GM20000 (cell line): Measurements from ENCODE around the gene TNFRSF8.

Source experiments
- DNase-seq: peaks from one replicate; pipeline ENCODE4 v3.0.0; 2012; ENCODE audit warnings: low spot score
- TF ChIP-seq, protein P1 (sequence below): IDR thresholded peaks from 2 replicates; pipeline ENCODE4 v1.5.1; 2012; ENCODE audit warnings: mild to moderate bottlenecking, control low read depth; ENCODE audit errors: extremely low read depth, missing control alignments

TNFRSF8 gene

DNA sequence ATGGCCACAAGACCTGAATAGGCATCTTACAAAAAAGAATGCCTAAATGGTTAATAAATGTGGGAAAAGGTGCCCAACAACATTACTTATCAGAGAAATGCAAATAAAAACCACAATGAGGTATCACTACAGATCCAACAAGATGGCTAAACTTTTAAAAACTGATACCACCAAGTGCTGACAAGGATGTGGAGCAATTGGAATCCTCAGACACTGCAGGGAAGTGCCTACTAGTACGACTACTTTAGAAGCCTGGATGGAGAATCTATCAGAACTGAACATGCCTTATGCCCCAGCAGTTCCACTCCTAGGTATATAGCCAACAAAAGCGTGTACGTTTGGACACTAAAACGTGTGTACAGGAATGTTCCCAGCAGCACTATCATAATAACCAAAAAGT is 19.9 kb downstream of the TNFRSF8 start:
- no peak for DNase-seq
- TF ChIP-seq, protein P1, sequence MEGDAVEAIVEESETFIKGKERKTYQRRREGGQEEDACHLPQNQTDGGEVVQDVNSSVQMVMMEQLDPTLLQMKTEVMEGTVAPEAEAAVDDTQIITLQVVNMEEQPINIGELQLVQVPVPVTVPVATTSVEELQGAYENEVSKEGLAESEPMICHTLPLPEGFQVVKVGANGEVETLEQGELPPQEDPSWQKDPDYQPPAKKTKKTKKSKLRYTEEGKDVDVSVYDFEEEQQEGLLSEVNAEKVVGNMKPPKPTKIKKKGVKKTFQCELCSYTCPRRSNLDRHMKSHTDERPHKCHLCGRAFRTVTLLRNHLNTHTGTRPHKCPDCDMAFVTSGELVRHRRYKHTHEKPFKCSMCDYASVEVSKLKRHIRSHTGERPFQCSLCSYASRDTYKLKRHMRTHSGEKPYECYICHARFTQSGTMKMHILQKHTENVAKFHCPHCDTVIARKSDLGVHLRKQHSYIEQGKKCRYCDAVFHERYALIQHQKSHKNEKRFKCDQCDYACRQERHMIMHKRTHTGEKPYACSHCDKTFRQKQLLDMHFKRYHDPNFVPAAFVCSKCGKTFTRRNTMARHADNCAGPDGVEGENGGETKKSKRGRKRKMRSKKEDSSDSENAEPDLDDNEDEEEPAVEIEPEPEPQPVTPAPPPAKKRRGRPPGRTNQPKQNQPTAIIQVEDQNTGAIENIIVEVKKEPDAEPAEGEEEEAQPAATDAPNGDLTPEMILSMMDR = no peak

DNA sequence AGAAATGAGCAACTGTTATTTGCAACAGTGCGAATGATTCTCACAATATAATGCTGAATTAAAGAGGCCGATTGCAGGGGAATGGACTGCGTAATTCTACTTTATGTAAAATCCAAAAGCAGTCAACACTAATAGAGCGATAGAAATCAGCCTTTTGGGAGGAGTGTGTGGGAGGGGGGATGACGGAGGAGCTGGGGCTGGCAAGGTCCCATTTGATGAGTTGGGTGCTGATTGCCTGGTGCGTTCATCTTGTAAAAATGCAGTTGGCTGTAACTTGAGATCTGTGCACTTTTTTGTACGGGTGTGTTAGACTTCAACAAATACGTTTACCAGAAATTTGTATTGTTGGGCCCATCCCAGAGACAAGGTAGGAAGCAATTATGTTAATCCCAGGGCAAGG is 20.7 kb downstream of the TNFRSF8 start:
- TF ChIP-seq, protein P1 = no peak
- DNase-seq = no peak

DNA sequence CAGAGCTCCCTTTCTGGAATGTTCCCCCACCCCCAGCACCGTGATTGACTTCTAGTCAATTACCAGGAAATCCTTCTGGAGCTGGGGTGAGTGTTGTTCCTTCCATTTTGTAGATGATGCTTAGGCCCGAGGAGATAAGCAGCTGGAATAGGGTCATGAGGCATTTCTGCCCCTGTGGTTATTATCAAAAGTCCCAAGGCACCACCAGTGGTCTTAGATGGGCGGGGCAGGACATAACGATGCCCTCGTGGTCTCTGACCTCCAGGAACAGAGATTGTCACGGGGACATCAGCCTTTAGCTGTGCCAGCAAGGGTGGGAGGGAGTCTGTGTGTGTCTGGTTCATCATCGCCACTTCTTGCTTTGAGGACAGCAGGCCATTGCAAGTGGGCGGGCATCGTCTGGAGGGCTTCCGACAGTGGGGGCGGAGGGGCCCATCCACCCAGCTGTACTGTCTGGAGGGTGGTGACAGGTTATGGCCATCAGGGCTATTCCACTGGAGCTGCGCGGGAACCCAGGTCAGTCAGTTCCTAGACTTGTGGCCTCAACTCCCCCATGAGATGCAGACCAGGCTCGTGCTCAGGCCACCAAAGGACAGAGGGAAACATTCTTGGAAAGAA is 22.6 kb downstream of the TNFRSF8 start:
- TF ChIP-seq, protein P1 = no peak
- no peak for DNase-seq

DNA sequence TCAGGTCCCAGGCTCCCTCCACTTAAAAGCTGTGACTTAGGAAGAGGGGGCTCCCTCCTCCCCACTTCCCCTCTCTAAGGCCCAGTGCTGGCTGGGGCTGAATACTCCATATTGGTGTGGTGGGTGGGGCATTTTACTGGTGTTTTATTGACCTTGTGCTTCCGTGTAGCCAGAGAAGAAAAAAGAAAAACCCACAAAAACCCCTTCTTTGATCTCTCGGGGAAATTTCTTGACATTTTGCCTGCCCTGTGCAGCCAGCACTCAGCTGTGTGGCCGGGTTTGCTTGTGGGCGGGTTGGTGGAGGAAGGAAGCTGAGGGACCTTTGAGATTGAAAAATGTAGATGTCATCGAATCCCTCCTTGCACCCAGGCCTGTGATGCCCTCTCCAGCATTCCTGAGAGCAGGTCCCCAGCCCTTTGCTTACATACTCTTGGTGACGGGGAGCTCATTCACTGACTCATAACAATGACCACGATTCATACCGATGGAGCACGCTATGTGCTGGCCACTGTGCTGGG is 24.8 kb downstream of the TNFRSF8 start:
- TF ChIP-seq, protein P1 = no peak
- peak; percentile 78 for DNase-seq

DNA sequence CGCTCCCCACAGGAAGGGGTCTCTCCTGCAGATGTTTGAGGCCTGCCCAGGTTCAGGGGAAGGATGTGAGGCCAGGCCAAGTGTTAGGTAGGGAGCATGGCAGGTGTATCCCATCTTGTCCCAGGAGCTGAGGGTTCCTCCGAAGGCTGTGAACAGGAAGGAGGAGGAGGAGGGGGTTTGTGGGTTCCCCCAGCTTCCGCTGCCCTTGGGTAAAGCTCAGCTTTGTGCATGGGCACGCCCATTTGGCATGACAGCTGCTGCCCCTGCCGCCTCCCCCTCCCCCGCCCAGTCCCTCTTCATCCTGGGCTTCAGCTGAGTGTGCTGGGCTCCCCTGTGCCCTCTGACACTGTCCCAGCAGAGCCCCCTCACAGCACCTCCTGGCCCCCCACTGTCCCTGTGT is 25.5 kb downstream of the TNFRSF8 start:
- TF ChIP-seq, protein P1 = no peak
- DNase-seq = no peak

DNA sequence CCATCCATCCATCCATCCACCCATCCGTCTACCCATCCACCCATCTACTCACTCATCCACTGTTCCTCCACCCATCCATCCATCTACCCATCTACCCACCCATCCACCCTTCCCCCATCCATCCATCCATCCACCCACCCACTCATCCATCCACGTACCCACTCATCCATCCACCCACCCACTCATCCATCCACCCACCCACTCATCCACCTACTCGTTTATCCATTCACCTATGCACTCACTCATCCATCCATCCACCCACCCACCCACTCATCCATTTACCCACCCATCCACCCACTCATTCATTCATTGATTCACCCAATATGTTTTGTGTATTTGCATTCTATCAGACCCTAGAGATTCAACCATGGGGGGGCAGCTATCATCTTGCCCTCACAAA is 27.2 kb downstream of the TNFRSF8 start:
- TF ChIP-seq, protein P1 = no peak
- DNase-seq = no peak

DNA sequence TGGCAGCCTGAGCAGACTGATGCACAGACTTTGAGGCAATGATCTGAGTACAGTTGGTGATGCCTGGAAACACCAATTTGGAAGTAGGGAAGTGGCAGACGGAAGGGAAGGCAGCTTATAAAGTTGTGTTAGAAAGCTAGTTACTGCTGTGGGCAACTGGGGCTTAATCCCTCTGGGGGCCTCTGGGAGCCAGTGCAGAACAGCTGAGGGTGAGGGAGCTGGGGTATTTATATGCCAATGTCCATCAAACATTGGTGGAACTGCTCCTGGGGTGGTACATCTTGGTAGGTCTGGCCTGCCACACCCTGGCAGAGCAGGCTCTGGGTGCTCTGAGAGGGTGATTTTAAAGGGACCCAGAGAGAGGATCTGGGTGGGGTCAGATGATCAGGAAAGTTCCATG is 28.1 kb downstream of the TNFRSF8 start:
- TF ChIP-seq, protein P1 = no peak
- no peak for DNase-seq
